Colonic mucosa (tissue), 4 donors: ENCODE data around the gene LSM2. TPM values are rescaled to one million over a fixed set of nuclear protein-coding genes. Genes with fewer than 3 reads are reported as not detected.

Source experiments
- DNase-seq: peaks from one replicate; pipeline ENCODE4 v3.0.0-alpha.2; 2020
- H3K27ac ChIP-seq: fragments of 200-600 bp; one replicate; pipeline ENCODE4 v1.8.0; 2021
- H3K27me3 ChIP-seq: fragments of 200-600 bp; one replicate; pipeline ENCODE4 v1.8.0; 2021
- H3K36me3 ChIP-seq: fragments of 200-600 bp; one replicate; pipeline ENCODE4 v1.8.0; 2021
- H3K4me1 ChIP-seq: fragments of 200-600 bp; one replicate; pipeline ENCODE4 v1.8.0; 2021; ENCODE audit warnings: mild to moderate bottlenecking
- H3K4me3 ChIP-seq: fragments of 200-600 bp; one replicate; pipeline ENCODE4 v1.8.0; 2021
- H3K9ac ChIP-seq, 2 donors: one replicate each; pipeline ENCODE4 v1.7.0; 2013; ENCODE audit warnings: control low read depth in 2 of 2, low read depth in 2 of 2, low read length in 2 of 2
- H3K9me3 ChIP-seq: fragments of 200-600 bp; one replicate; pipeline ENCODE4 v1.8.0; 2021
- CTCF ChIP-seq: fragments of 200-600 bp; IDR thresholded peaks from one replicate; pipeline ENCODE4 v1.8.0; 2022; ENCODE audit warnings: antibody characterized with exemption, mild to moderate bottlenecking
- intact Hi-C: fragments of 100-400 bp; cut with DNase I; formaldehyde crosslinking; loops from one replicate; pipeline ENCODE4 v1.14.1; 2022
- total RNA-seq, 2 donors: library from RNA; stranded (reverse); fragmentation: NEBNext Ultra II Directional in 1 of 2; extraction: Animal tissue kit (Norgen Biotek cat#: 25700) in 1 of 2; gene quantifications; one replicate each; pipeline ENCODE4 v1.2.1, GENCODE V29; 2021
- donor health status: healthy.
- donor health status: DM: no; HTN: no; CAD: no.
- donor health status: DM: no; HTN: no; CAD: no.

Gene LSM2
- total RNA-seq, 2 donors from 2014 or later: 37.6 to 61.3 TPM

- no peaks in the 10 kb centered on the region for H3K4me1 ChIP-seq
- DNase-seq: peak; percentile 93
- no peaks in the 10 kb centered on the region for H3K27me3 ChIP-seq
- H3K36me3 ChIP-seq: no peaks in the 10 kb centered on the region
- TF ChIP-seq CTCF: peak; percentile 93
- no peak overlapping the region for H3K4me3 ChIP-seq
- intact Hi-C loops: loop anchor here (5.0 to 10.0 kb wide), 3 partner anchors 62 to 185 kb away; partner anchors contain the start of genes LY6G5C, NELFE and SKIC2
- no peaks in the 10 kb centered on the region for H3K9me3 ChIP-seq
- H3K9ac ChIP-seq: no peak overlapping the region
- H3K27ac ChIP-seq: peak overlapping the region; percentile 77
Measured at GRCh38 chr6:31769684-31770371, 36.9 kb downstream of the LSM2 start.

- Histone ChIP-seq H3K4me3 (no peak overlapping the region), H3K27me3 (no peaks in the 10 kb centered on the region), H3K27ac (no peak overlapping the region), H3K4me1 (no peaks in the 10 kb centered on the region), H3K36me3 (no peaks in the 10 kb centered on the region), H3K9me3 (no peaks in the 10 kb centered on the region), H3K9ac (no peak overlapping the region)
- TF ChIP-seq CTCF: no peak
- DNase-seq: no peak
- intact Hi-C loops: loop anchor here (5.0 to 10.0 kb wide), 2 partner anchors 86 to 186 kb away; partner anchors contain the start of genes LY6G5C, NELFE and SKIC2
Measured at GRCh38 chr6:31768363-31769257, 38.2 kb downstream of the LSM2 start.

GRCh38 chr6:31767096-31767645 is 39.6 kb downstream of the LSM2 start:
- DNase-seq: no peak
- no peaks in the 10 kb centered on the region for H3K9me3 ChIP-seq
- intact Hi-C loops: loop anchor here (5.0 to 10.0 kb wide), 2 partner anchors 85 to 188 kb away; partner anchors contain the start of genes LY6G5C, NELFE and SKIC2
- H3K4me1 ChIP-seq: no peaks in the 10 kb centered on the region
- TF ChIP-seq CTCF: no peak
- H3K27ac ChIP-seq: no peak overlapping the region
- no peaks in the 10 kb centered on the region for H3K27me3 ChIP-seq
- no peaks in the 10 kb centered on the region for H3K36me3 ChIP-seq
- H3K9ac ChIP-seq: no peak overlapping the region
- H3K4me3 ChIP-seq: no peak overlapping the region

GRCh38 chr6:31765910-31766794 is 40.6 kb downstream of the LSM2 start:
- H3K9ac ChIP-seq: peak overlapping the region in 1 of 2 donors; percentile 43
- no peaks in the 10 kb centered on the region for H3K9me3 ChIP-seq
- H3K27me3 ChIP-seq: no peaks in the 10 kb centered on the region
- DNase-seq: peak; percentile 44
- intact Hi-C loops: loop anchor here (5.0 to 10.0 kb wide), 2 partner anchors 84 to 189 kb away; partner anchors contain the start of genes LY6G5C, NELFE and SKIC2
- no peak for TF ChIP-seq CTCF
- no peaks in the 10 kb centered on the region for H3K4me1 ChIP-seq
- H3K4me3 ChIP-seq: peak overlapping the region; percentile 15
- no peaks in the 10 kb centered on the region for H3K36me3 ChIP-seq
- H3K27ac ChIP-seq: no peak overlapping the region
